GM18858 (cell line): ENCODE results near the gene OR2V1.

Experiments used
- ATAC-seq: cut with Tn5 transposase; IDR thresholded peaks from one replicate; pipeline ENCODE4 v1.9.1; 2021; ENCODE audit not compliant: unreplicated experiment

The OR2V1 gene

DNA sequence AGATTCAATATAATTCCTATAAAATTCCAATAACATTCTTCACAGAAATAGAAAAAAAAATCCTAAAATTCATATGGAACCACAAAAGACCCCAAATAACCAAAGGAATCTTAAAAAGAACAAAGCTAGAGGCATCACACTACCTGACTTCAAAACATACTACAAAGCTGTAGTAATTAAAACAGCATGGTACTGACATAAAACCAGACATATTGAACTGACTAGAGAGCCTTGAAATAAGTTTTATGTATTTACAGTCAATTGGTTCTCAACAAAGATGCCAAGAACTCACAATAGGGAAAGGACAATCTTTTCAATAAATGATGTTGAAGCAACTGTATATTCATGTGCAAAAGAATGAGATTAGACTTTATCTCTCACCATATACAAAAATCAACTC lies 54.0 kb downstream of the OR2V1 start:
- ATAC-seq: no peak
